SK-N-SH treated with all-trans-retinoic acid at 6 μM for 48 hours (cell line): Measurements from ENCODE around the gene IL23R.

Experiments used
- ATAC-seq: fragments of 200-7000 bp; cut with Tn5 transposase; 3 replicates; pipeline ENCODE4 v1.9.1; 2020; ENCODE audit warnings: mild to moderate bottlenecking, moderate library complexity
- ARNTL ChIP-seq: fragments of 450-650 bp; formaldehyde crosslinking; IDR thresholded peaks from 2 replicates; pipeline ENCODE4 v1.5.0; 2020; ENCODE audit warnings: low read depth, mild to moderate bottlenecking, moderate library complexity, borderline replicate concordance
- CREB5 ChIP-seq: fragments of 250-450 bp; sonication (Bioruptor Pico); IDR thresholded peaks from 2 replicates; pipeline ENCODE4 v1.5.1; 2020; ENCODE audit warnings: low read depth, mild to moderate bottlenecking, moderate library complexity
- CSDC2 ChIP-seq: fragments of 250-450 bp; sonication (Bioruptor Pico); IDR thresholded peaks from 2 replicates; pipeline ENCODE4 v1.5.0; 2020; ENCODE audit warnings: mild to moderate bottlenecking, moderate library complexity
- ISL1 ChIP-seq: fragments of 250-450 bp; sonication (Bioruptor Pico); IDR thresholded peaks from 2 replicates; pipeline ENCODE4 v2.1.2; 2022; ENCODE audit warnings: mild to moderate bottlenecking, moderate library complexity
- RARB ChIP-seq: fragments of 250-450 bp; sonication (Bioruptor Pico); IDR thresholded peaks from 2 replicates; pipeline ENCODE4 v1.8.0; 2021; ENCODE audit warnings: mild to moderate bottlenecking, moderate library complexity
- SNAI2 ChIP-seq: fragments of 250-450 bp; sonication (Bioruptor Pico); IDR thresholded peaks from 2 replicates; pipeline ENCODE4 v1.5.0; 2020; ENCODE audit warnings: mild to moderate bottlenecking, moderate library complexity
- TCF4 ChIP-seq: fragments of 250-450 bp; sonication (Bioruptor Pico); IDR thresholded peaks from 2 replicates; pipeline ENCODE4 v1.8.0; 2021; ENCODE audit warnings: mild to moderate bottlenecking, moderate library complexity, borderline replicate concordance
- ZFP30 ChIP-seq: fragments of 450-650 bp; formaldehyde crosslinking; IDR thresholded peaks from 2 replicates; pipeline ENCODE4 v1.5.0; 2022; ENCODE audit warnings: mild to moderate bottlenecking, moderate library complexity
- ZNF565 ChIP-seq: fragments of 450-650 bp; formaldehyde crosslinking; conservative IDR thresholded peaks from 2 replicates; pipeline ENCODE4 v1.5.0; 2020; ENCODE audit warnings: low read depth, mild to moderate bottlenecking, moderate library complexity
- ZNF70 ChIP-seq: fragments of 450-650 bp; formaldehyde crosslinking; IDR thresholded peaks from 2 replicates; pipeline ENCODE4 v1.5.0; 2020; ENCODE audit warnings: mild to moderate bottlenecking, moderate library complexity
- TF ChIP-seq, protein P1 (sequence below): fragments of 250-450 bp; sonication (Bioruptor Pico); IDR thresholded peaks from 2 replicates; pipeline ENCODE4 v1.5.0; 2020; ENCODE audit warnings: mild to moderate bottlenecking, moderate library complexity

The IL23R gene

DNA sequence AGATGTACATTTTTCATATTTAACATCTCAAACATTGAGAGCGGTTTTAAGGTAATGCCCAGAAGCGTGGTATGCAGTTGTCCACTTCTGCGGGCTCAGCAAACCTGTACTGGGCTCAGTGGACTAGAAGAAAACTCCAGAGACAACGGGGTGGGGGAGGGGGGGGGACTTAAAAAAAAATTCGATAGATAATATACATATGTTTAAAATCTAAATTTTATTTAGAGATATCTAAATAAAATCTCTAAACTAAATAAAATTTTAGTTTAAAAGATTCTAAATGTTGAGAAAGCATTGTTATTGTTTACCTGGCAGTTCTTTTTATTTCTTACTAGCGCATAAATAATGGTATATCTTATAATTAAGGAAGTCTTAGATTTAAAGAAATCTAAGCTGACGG is 140.3 kb downstream of the IL23R start (continued):
- no peak for TF ChIP-seq CREB5 (CRISPR knock-in tag)
- TF ChIP-seq, all 23 proteins: peak for 0

GRCh38 chr1:67307251-67308060 is 141.2 kb downstream of the IL23R start, which contains the start of gene IL12RB2:
IL12RB2 (plus strand) TSS chr1:67307873; CDS start chr1:67320369, 12,496 bp downstream.
- ATAC-seq: peak; percentile 58
- TF ChIP-seq, protein P1, sequence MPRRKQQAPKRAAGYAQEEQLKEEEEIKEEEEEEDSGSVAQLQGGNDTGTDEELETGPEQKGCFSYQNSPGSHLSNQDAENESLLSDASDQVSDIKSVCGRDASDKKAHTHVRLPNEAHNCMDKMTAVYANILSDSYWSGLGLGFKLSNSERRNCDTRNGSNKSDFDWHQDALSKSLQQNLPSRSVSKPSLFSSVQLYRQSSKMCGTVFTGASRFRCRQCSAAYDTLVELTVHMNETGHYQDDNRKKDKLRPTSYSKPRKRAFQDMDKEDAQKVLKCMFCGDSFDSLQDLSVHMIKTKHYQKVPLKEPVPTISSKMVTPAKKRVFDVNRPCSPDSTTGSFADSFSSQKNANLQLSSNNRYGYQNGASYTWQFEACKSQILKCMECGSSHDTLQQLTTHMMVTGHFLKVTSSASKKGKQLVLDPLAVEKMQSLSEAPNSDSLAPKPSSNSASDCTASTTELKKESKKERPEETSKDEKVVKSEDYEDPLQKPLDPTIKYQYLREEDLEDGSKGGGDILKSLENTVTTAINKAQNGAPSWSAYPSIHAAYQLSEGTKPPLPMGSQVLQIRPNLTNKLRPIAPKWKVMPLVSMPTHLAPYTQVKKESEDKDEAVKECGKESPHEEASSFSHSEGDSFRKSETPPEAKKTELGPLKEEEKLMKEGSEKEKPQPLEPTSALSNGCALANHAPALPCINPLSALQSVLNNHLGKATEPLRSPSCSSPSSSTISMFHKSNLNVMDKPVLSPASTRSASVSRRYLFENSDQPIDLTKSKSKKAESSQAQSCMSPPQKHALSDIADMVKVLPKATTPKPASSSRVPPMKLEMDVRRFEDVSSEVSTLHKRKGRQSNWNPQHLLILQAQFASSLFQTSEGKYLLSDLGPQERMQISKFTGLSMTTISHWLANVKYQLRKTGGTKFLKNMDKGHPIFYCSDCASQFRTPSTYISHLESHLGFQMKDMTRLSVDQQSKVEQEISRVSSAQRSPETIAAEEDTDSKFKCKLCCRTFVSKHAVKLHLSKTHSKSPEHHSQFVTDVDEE (CRISPR knock-in tag): no peak
- TF ChIP-seq ARNTL (CRISPR knock-in tag): no peak
- TF ChIP-seq CSDC2 (CRISPR knock-in tag): no peak
- TF ChIP-seq ISL1 (CRISPR knock-in tag): no peak

DNA sequence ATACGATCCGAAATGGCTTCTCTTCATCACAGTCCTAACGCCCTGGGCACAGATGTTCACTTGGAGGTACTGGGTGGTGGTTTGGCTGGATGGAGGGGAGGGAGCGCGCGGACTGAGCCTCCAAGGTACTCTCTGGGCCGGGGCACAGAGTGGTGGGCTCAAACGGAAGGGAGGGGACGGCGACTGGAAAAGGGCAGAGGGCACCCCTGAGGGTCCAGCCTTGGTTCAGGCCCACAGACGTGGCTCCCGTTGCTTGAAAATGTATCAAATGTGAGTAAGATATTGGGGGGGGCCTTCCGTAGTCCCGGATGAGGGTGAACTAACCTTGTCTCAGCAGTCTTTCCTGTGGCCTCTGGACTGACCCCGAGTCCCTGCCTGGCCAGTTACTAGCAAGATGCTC is 141.9 kb downstream of the IL23R start:
- TF ChIP-seq ISL1 (CRISPR knock-in tag) (no peak), TCF4 (no peak), SNAI2 (CRISPR knock-in tag) (no peak), ZNF70 (CRISPR knock-in tag) (no peak), ZFP30 (CRISPR knock-in tag) (no peak), ZNF565 (CRISPR knock-in tag) (no peak), RARB (CRISPR knock-in tag) (no peak), CSDC2 (CRISPR knock-in tag) (no peak)
- no peak for ATAC-seq
